ENCODE results near the gene PCDHGB6. TPM values are rescaled to one million over a fixed set of nuclear protein-coding genes. Genes with fewer than 3 reads are reported as not detected.

PCDHGB6 gene
- total and polyA plus RNA-seq, 2 donors (not counting 3 experiments of a cell fraction or from before 2014, with no cell fraction given), result 2.3 to 4.8 TPM

DNA sequence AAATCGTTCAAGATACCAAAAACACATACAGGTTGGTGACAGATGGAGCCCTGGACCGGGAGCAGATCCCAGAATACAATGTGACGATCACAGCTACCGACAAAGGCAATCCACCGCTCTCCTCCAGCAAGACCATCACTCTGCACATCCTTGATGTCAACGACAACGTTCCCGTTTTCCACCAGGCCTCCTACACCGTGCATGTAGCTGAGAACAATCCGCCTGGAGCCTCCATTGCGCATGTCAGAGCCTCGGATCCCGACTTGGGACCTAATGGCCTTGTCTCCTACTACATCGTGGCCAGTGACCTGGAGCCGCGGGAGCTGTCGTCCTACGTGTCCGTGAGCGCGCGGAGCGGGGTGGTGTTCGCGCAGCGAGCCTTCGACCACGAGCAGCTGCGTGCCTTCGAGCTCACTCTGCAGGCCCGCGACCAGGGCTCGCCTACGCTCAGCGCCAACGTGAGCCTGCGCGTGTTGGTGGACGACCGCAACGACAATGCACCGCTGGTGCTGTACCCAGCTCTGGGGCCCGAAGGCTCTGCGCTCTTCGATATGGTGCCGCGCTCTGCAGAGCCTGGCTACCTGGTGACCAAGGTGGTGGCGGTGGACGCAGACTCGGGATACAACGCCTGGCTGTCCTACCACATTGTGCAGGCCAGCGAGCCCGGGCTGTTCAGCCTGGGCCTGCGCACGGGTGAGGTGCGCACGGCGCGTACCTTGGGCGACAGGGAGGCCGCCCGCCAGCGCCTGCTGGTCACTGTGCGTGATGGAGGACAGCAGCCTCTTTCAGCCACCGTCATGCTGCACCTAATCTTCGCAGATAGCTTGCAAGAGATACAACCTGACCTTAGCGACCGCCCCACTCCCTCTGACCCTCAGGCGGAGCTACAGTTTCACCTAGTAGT lies 36.0 kb upstream of the PCDHGB6 start:
- H3K36me3 ChIP-seq (ENCODE audit: control insufficient read depth in 2 of 2, extremely low read depth in 1 of 2, insufficient read depth in 2 of 2, low read length in 2 of 2), result no peaks in the 10 kb centered on the region
- H3K27me3 ChIP-seq (ENCODE audit: control insufficient read depth in 2 of 2, insufficient read depth in 2 of 2, low read length in 2 of 2), result peaks cover 32 to 82% of the 10 kb centered on the region in 2 experiments
- no peak for DNase-seq (ENCODE audit: low read depth, low spot score)
- intact Hi-C loops (cut with micrococcal nuclease), result loop anchor here (5.0 kb wide), 1 partner anchor 50 kb away; the partner anchor contains the start of gene PCDHGA11
- no peaks in the 10 kb centered on the region for H3K9me3 ChIP-seq (replicated peaks; ENCODE audit: control insufficient read depth, insufficient read depth, low read length)
- H3K4me3 ChIP-seq (replicated peaks in 1 of 3; ENCODE audit: insufficient read depth in 1 of 3, low read depth in 1 of 3, low read length in 3 of 3), result no peak overlapping the region
- no TSS peak for BruUV-seq (replicated peaks)
- ChIA-PET POLR2A (no interaction called here), CTCF (interaction anchor here (1.0 to 3.5 kb wide), 10 partner anchors 9 to 192 kb away, joined by 3 to 57 read pairs (median 10); partner anchors contain the start of genes PCDHB14, PCDHGA10, PCDHGA11 and PCDHGA4)
- dilution Hi-C loops (cut with MboI; ENCODE audit: extremely low pct_ligation_motif_present, low sequenced_read_pairs), result no loop called here
- no peak for TF ChIP-seq GATA2 (IDR thresholded peaks at IDR 0.05; ENCODE audit: insufficient read depth, insufficient read length, low read depth, low read length)
- TF ChIP-seq, protein P1, sequence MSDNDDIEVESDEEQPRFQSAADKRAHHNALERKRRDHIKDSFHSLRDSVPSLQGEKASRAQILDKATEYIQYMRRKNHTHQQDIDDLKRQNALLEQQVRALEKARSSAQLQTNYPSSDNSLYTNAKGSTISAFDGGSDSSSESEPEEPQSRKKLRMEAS (IDR thresholded peaks at IDR 0.05; ENCODE audit: insufficient read depth, insufficient read length), result no peak
- no peak for TF ChIP-seq POLR2AphosphoS5 (IDR thresholded peaks at IDR 0.05; ENCODE audit: insufficient read depth, low read depth, low read length)
- TF ChIP-seq POLR2A (IDR thresholded peaks at IDR 0.05; ENCODE audit: low read depth, low read length), result no peak
- no peak for TF ChIP-seq FOS (IDR thresholded peaks at IDR 0.05; ENCODE audit: borderline replicate concordance, insufficient read depth, low read length)
- no peak for TF ChIP-seq JUN (IDR thresholded peaks at IDR 0.05; ENCODE audit: borderline replicate concordance, insufficient read depth, insufficient read length, low read depth)
- TF ChIP-seq, protein P2, sequence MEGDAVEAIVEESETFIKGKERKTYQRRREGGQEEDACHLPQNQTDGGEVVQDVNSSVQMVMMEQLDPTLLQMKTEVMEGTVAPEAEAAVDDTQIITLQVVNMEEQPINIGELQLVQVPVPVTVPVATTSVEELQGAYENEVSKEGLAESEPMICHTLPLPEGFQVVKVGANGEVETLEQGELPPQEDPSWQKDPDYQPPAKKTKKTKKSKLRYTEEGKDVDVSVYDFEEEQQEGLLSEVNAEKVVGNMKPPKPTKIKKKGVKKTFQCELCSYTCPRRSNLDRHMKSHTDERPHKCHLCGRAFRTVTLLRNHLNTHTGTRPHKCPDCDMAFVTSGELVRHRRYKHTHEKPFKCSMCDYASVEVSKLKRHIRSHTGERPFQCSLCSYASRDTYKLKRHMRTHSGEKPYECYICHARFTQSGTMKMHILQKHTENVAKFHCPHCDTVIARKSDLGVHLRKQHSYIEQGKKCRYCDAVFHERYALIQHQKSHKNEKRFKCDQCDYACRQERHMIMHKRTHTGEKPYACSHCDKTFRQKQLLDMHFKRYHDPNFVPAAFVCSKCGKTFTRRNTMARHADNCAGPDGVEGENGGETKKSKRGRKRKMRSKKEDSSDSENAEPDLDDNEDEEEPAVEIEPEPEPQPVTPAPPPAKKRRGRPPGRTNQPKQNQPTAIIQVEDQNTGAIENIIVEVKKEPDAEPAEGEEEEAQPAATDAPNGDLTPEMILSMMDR (IDR thresholded peaks at IDR 0.05; ENCODE audit: extremely low read depth in 1 of 2, insufficient read depth in 1 of 2, low read depth in 1 of 2, low read length in 2 of 2), result no peak
- TF ChIP-seq MYC (IDR thresholded peaks at IDR 0.05; ENCODE audit: low read depth, low read length), result no peak
- no peak for TF ChIP-seq EZH2 (IDR thresholded peaks at IDR 0.05; ENCODE audit: borderline replicate concordance, low read depth, low read length, severe bottlenecking)
- FAIRE-seq, result no peak
- H3K9me1 ChIP-seq (replicated peaks; ENCODE audit: control insufficient read depth, extremely low read depth, insufficient read depth, low read length), result no peaks in the 10 kb centered on the region
- H3K79me2 ChIP-seq (ENCODE audit: control insufficient read depth, insufficient read depth, low read length), result no peaks in the 10 kb centered on the region
- H3K4me2 ChIP-seq (ENCODE audit: insufficient read depth, low read length), result no peak overlapping the region
- H3K27ac ChIP-seq (ENCODE audit: insufficient read depth, low read depth, low read length), result no peak overlapping the region
- no peaks in the 10 kb centered on the region for H3K4me1 ChIP-seq (ENCODE audit: control insufficient read depth, extremely low read depth, insufficient read depth, low read length)
- no peak overlapping the region for H3K9ac ChIP-seq (replicated peaks; ENCODE audit: extremely low read depth, insufficient read depth, low read length)
- H4K20me1 ChIP-seq (replicated peaks; ENCODE audit: control insufficient read depth, extremely low read depth, insufficient read depth, low read length), result no peaks in the 10 kb centered on the region
- H2AFZ ChIP-seq (ENCODE audit: low read depth, low read length), result no peak overlapping the region
